Measurements from ENCODE around the gene FAM3C.
"Not testable (repeated sequence)": the region's sequence is repeated elsewhere in the genome, so short reads cannot be mapped to it uniquely, and the experiment has no call there.

The FAM3C gene

GRCh38 chr7:121438043-121438955 is 42.2 kb upstream of the FAM3C start:
- H3K27me3 ChIP-seq (ENCODE audit: control insufficient read depth in 1 of 2, insufficient read depth in 1 of 2, low read length in 2 of 2); H3K9me3 ChIP-seq (ENCODE audit: control insufficient read depth, low read length); H3K23ac ChIP-seq (ENCODE audit: low read length in 2 of 2); H3K4ac ChIP-seq (ENCODE audit: low read depth in 1 of 2, low read length in 2 of 2); H2AFZ ChIP-seq (ENCODE audit: low read depth, low read length); H3K79me1 ChIP-seq (replicated peaks; ENCODE audit: low read length, poor library complexity, severe bottlenecking); H2BK12ac ChIP-seq (ENCODE audit: low read length in 2 of 2); H3K36me3 ChIP-seq (ENCODE audit: control insufficient read depth in 1 of 2, insufficient read depth in 2 of 2, low read depth in 1 of 2, low read length in 2 of 2); H4K91ac ChIP-seq (ENCODE audit: low read length); H2AK5ac ChIP-seq (ENCODE audit: low read length, severe bottlenecking); H3K18ac ChIP-seq (ENCODE audit: low read depth in 1 of 2, low read length in 2 of 2); H2BK5ac ChIP-seq (ENCODE audit: low read depth, low read length, poor library complexity, severe bottlenecking); H3K4me1 ChIP-seq (ENCODE audit: control insufficient read depth, insufficient read depth, low read depth, low read length); H3K14ac ChIP-seq (ENCODE audit: low read length in 2 of 2); H4K8ac ChIP-seq (ENCODE audit: low read length); H2BK15ac ChIP-seq (ENCODE audit: low read depth, poor library complexity, severe bottlenecking): not testable (repeated sequence)
- WGBS: 2% methylated on average over 11 of the region's 12 CpGs
- H3K27ac ChIP-seq (ENCODE audit: low read length, poor library complexity, severe bottlenecking): peak overlapping the region; percentile 90
- peak overlapping the region; percentile 78 for H3K9ac ChIP-seq (ENCODE audit: low read length)
- DNase-seq: peak; percentile 69
- peak overlapping the region in 1 of 2 experiments; percentile 60 for H3K4me3 ChIP-seq (ENCODE audit: insufficient read depth in 1 of 2, low read depth in 1 of 2, low read length in 2 of 2)
- H2BK120ac ChIP-seq (ENCODE audit: low read depth, low read length): peak overlapping the region; percentile 34
- H3K4me2 ChIP-seq (ENCODE audit: low read length, poor library complexity, severe bottlenecking): peak overlapping the region; percentile 61

GRCh38 chr7:121437470-121437869 is 41.4 kb upstream of the FAM3C start:
- no peak overlapping the region for H2BK12ac ChIP-seq (ENCODE audit: low read length in 2 of 2)
- no peak overlapping the region for H3K23ac ChIP-seq (ENCODE audit: low read length in 2 of 2)
- no peaks in the 10 kb centered on the region for H3K36me3 ChIP-seq (ENCODE audit: control insufficient read depth in 1 of 2, insufficient read depth in 2 of 2, low read depth in 1 of 2, low read length in 2 of 2)
- no peak for DNase-seq
- H3K4ac ChIP-seq (ENCODE audit: low read depth in 1 of 2, low read length in 2 of 2): no peak overlapping the region
- no peak overlapping the region for H3K4me3 ChIP-seq (ENCODE audit: insufficient read depth in 1 of 2, low read depth in 1 of 2, low read length in 2 of 2)
- peak overlapping the region; percentile 90 for H3K27ac ChIP-seq (ENCODE audit: low read length, poor library complexity, severe bottlenecking)
- H2BK5ac ChIP-seq (ENCODE audit: low read depth, low read length, poor library complexity, severe bottlenecking): no peak overlapping the region
- no peak overlapping the region for H3K14ac ChIP-seq (ENCODE audit: low read length in 2 of 2)
- no peaks in the 10 kb centered on the region for H3K27me3 ChIP-seq (ENCODE audit: control insufficient read depth in 1 of 2, insufficient read depth in 1 of 2, low read length in 2 of 2)
- H3K4me2 ChIP-seq (ENCODE audit: low read length, poor library complexity, severe bottlenecking): no peak overlapping the region
- H3K9me3 ChIP-seq (ENCODE audit: control insufficient read depth, low read length): no peaks in the 10 kb centered on the region
- peak overlapping the region; percentile 26 for H2AK5ac ChIP-seq (ENCODE audit: low read length, severe bottlenecking)
- H3K79me1 ChIP-seq (replicated peaks; ENCODE audit: low read length, poor library complexity, severe bottlenecking): no peaks in the 10 kb centered on the region
- no peak overlapping the region for H2BK120ac ChIP-seq (ENCODE audit: low read depth, low read length)
- H3K9ac ChIP-seq (ENCODE audit: low read length): peak overlapping the region; percentile 78
- peak overlapping the region; percentile 60 for H2BK15ac ChIP-seq (ENCODE audit: low read depth, poor library complexity, severe bottlenecking)
- H3K18ac ChIP-seq (ENCODE audit: low read depth in 1 of 2, low read length in 2 of 2): no peak overlapping the region
- H4K8ac ChIP-seq (ENCODE audit: low read length): no peak overlapping the region
- WGBS: 85% methylated on average over 6 of the region's 6 CpGs
- no peak overlapping the region for H2AFZ ChIP-seq (ENCODE audit: low read depth, low read length)
- no peak overlapping the region for H4K91ac ChIP-seq (ENCODE audit: low read length)
- H3K4me1 ChIP-seq (ENCODE audit: control insufficient read depth, insufficient read depth, low read depth, low read length): no peaks in the 10 kb centered on the region

GRCh38 chr7:121436688-121437087 is 40.6 kb upstream of the FAM3C start:
- no peak overlapping the region for H2AFZ ChIP-seq (ENCODE audit: low read depth, low read length)
- H3K4me1 ChIP-seq (ENCODE audit: control insufficient read depth, insufficient read depth, low read depth, low read length): no peaks in the 10 kb centered on the region
- no peak overlapping the region for H3K4ac ChIP-seq (ENCODE audit: low read depth in 1 of 2, low read length in 2 of 2)
- H2BK5ac ChIP-seq (ENCODE audit: low read depth, low read length, poor library complexity, severe bottlenecking): no peak overlapping the region
- H3K9ac ChIP-seq (ENCODE audit: low read length): no peak overlapping the region
- H2AK5ac ChIP-seq (ENCODE audit: low read length, severe bottlenecking): no peak overlapping the region
- no peak overlapping the region for H2BK120ac ChIP-seq (ENCODE audit: low read depth, low read length)
- no peaks in the 10 kb centered on the region for H3K79me1 ChIP-seq (replicated peaks; ENCODE audit: low read length, poor library complexity, severe bottlenecking)
- H3K4me3 ChIP-seq (ENCODE audit: insufficient read depth in 1 of 2, low read depth in 1 of 2, low read length in 2 of 2): no peak overlapping the region
- H3K18ac ChIP-seq (ENCODE audit: low read depth in 1 of 2, low read length in 2 of 2): peak overlapping the region in 1 of 2 experiments; percentile 50
- no peaks in the 10 kb centered on the region for H3K9me3 ChIP-seq (ENCODE audit: control insufficient read depth, low read length)
- peak overlapping the region; percentile 63 for H4K8ac ChIP-seq (ENCODE audit: low read length)
- H3K27me3 ChIP-seq (ENCODE audit: control insufficient read depth in 1 of 2, insufficient read depth in 1 of 2, low read length in 2 of 2): no peaks in the 10 kb centered on the region
- H3K23ac ChIP-seq (ENCODE audit: low read length in 2 of 2): no peak overlapping the region
- H2BK12ac ChIP-seq (ENCODE audit: low read length in 2 of 2): peak overlapping the region; percentile 24 to 47
- no peak overlapping the region for H3K4me2 ChIP-seq (ENCODE audit: low read length, poor library complexity, severe bottlenecking)
- DNase-seq: no peak
- H4K91ac ChIP-seq (ENCODE audit: low read length): no peak overlapping the region
- no peak overlapping the region for H2BK15ac ChIP-seq (ENCODE audit: low read depth, poor library complexity, severe bottlenecking)
- no peak overlapping the region for H3K14ac ChIP-seq (ENCODE audit: low read length in 2 of 2)
- no peaks in the 10 kb centered on the region for H3K36me3 ChIP-seq (ENCODE audit: control insufficient read depth in 1 of 2, insufficient read depth in 2 of 2, low read depth in 1 of 2, low read length in 2 of 2)
- WGBS: 96% methylated on average over 6 of the region's 7 CpGs
- no peak overlapping the region for H3K27ac ChIP-seq (ENCODE audit: low read length, poor library complexity, severe bottlenecking)

- Histone ChIP-seq H4K8ac (ENCODE audit: low read length) (no peak overlapping the region), H3K27ac (ENCODE audit: low read length, poor library complexity, severe bottlenecking) (no peak overlapping the region), H2BK5ac (ENCODE audit: low read depth, low read length, poor library complexity, severe bottlenecking) (no peak overlapping the region), H3K9ac (ENCODE audit: low read length) (no peak overlapping the region), H3K14ac (ENCODE audit: low read length in 2 of 2) (no peak overlapping the region), H2BK12ac (ENCODE audit: low read length in 2 of 2) (no peak overlapping the region), H3K23ac (ENCODE audit: low read length in 2 of 2) (no peak overlapping the region), H3K4ac (ENCODE audit: low read depth in 1 of 2, low read length in 2 of 2) (no peak overlapping the region), H2BK120ac (ENCODE audit: low read depth, low read length) (no peak overlapping the region), H2BK15ac (ENCODE audit: low read depth, poor library complexity, severe bottlenecking) (no peak overlapping the region), H3K18ac (ENCODE audit: low read depth in 1 of 2, low read length in 2 of 2) (no peak overlapping the region), H3K4me3 (ENCODE audit: insufficient read depth in 1 of 2, low read depth in 1 of 2, low read length in 2 of 2) (no peak overlapping the region), H2AK5ac (ENCODE audit: low read length, severe bottlenecking) (no peak overlapping the region), H3K9me3 (ENCODE audit: control insufficient read depth, low read length) (no peaks in the 10 kb centered on the region), H3K4me2 (ENCODE audit: low read length, poor library complexity, severe bottlenecking) (no peak overlapping the region), H3K79me1 (replicated peaks; ENCODE audit: low read length, poor library complexity, severe bottlenecking) (no peaks in the 10 kb centered on the region), H2AFZ (ENCODE audit: low read depth, low read length) (no peak overlapping the region), H3K36me3 (ENCODE audit: control insufficient read depth in 1 of 2, insufficient read depth in 2 of 2, low read depth in 1 of 2, low read length in 2 of 2) (no peaks in the 10 kb centered on the region), H3K27me3 (ENCODE audit: control insufficient read depth in 1 of 2, insufficient read depth in 1 of 2, low read length in 2 of 2) (no peaks in the 10 kb centered on the region), H3K4me1 (ENCODE audit: control insufficient read depth, insufficient read depth, low read depth, low read length) (no peaks in the 10 kb centered on the region), H4K91ac (ENCODE audit: low read length) (no peak overlapping the region)
- 80% methylated on average over 1 of the region's 1 CpG for WGBS
- DNase-seq: no peak
These were observed 40.0 kb upstream of the FAM3C start for GRCh38 chr7:121436136-121436535.
